ENCODE measurements around the gene DSCAML1.
"Not testable (repeated sequence)": the region's sequence is repeated elsewhere in the genome, so short reads cannot be mapped to it uniquely, and the experiment has no call there.

The DSCAML1 gene

GRCh38 chr11:117818041-117818873, 21.2 kb upstream of the DSCAML1 start:
- DNase-seq, result peak in 1 of 4 experiments; percentile 41

GRCh38 chr11:117817368-117818040, 20.5 kb upstream of the DSCAML1 start:
- DNase-seq, result peak; percentile 58 to 81 (median 68)

- no peak for DNase-seq
Observed at GRCh38 chr11:117816846-117817367, 19.9 kb upstream of the DSCAML1 start.

GRCh38 chr11:117816151-117816741, 19.2 kb upstream of the DSCAML1 start:
- no peak for DNase-seq

- peak in 3 of 4 experiments; percentile 18 to 40 (median 20) for DNase-seq
Observed at GRCh38 chr11:117815262-117815803, 18.3 kb upstream of the DSCAML1 start.

GRCh38 chr11:117814766-117815261, 17.8 kb upstream of the DSCAML1 start:
- DNase-seq, result peak; percentile 45 to 71 (median 66)

- DNase-seq, result no peak
Observed at GRCh38 chr11:117814204-117814765, 17.3 kb upstream of the DSCAML1 start.

GRCh38 chr11:117810056-117810451, 13.0 kb upstream of the DSCAML1 start:
- DNase-seq, result not testable (repeated sequence)

GRCh38 chr11:117809236-117810055, 12.4 kb upstream of the DSCAML1 start:
- peak in 2 of 4 experiments; percentile 14 to 24 for DNase-seq

- no peak for DNase-seq
Observed at GRCh38 chr11:117808784-117809183, 11.8 kb upstream of the DSCAML1 start.

GRCh38 chr11:117807482-117808327, 10.7 kb upstream of the DSCAML1 start:
- peak; percentile 48 to 83 (median 59) for DNase-seq

GRCh38 chr11:117806846-117807245, 9.8 kb upstream of the DSCAML1 start:
- DNase-seq, result no peak

- no peak for DNase-seq
Observed at GRCh38 chr11:117805045-117805444, 8.0 kb upstream of the DSCAML1 start.

- no peak for DNase-seq
Observed at GRCh38 chr11:117803896-117804295, 6.9 kb upstream of the DSCAML1 start.

- DNase-seq, result no peak
Observed at GRCh38 chr11:117799634-117800033, 2.6 kb upstream of the DSCAML1 start.

- DNase-seq, result no peak
Observed at GRCh38 chr11:117796456-117796871, 552 bp downstream of the DSCAML1 start.

GRCh38 chr11:117795638-117796455, 1.2 kb downstream of the DSCAML1 start:
- no peak for DNase-seq

- no peak for DNase-seq
Observed at GRCh38 chr11:117794772-117795629, 2.0 kb downstream of the DSCAML1 start.

- no peak for DNase-seq
Observed at GRCh38 chr11:117794135-117794534, 2.9 kb downstream of the DSCAML1 start.

Measured in activated CD4-positive, CD25-positive, alpha-beta regulatory T cell (primary cell).